HG02981 (cell line): ENCODE measurements around the gene PMEL.

Experiments used
- ATAC-seq: cut with Tn5 transposase; IDR thresholded peaks from one replicate; pipeline ENCODE4 v1.9.1; 2021; ENCODE audit warnings: mild to moderate bottlenecking, moderate library complexity; ENCODE audit not compliant: unreplicated experiment

The PMEL gene

DNA sequence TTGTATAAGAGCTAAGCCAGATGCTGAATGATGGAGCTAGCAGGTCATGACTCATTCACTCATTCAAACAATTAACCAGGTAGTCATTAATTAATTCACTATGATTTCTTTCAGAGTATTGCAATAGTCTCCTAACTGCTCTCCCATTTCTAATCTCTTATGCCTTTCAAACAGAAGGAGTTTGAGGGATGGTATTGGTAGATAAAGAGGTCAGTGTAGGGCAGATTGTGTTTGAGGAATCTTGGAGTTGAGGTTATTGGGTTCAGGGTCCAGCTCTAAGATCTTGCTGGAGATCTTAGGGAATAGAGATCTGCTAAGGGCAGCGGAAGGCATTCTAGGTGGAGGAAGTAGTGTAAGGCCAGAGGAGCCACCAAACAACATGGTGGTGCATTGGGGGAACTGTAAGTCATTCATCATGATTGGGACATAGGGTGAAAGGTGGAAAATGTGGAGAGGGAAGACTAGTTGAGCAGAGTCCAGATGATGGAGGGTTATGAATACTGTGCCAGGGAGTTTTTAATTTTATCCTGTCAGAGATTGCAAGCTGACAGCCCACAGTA lies 23.2 kb downstream of the PMEL start:
- no peak for ATAC-seq

DNA sequence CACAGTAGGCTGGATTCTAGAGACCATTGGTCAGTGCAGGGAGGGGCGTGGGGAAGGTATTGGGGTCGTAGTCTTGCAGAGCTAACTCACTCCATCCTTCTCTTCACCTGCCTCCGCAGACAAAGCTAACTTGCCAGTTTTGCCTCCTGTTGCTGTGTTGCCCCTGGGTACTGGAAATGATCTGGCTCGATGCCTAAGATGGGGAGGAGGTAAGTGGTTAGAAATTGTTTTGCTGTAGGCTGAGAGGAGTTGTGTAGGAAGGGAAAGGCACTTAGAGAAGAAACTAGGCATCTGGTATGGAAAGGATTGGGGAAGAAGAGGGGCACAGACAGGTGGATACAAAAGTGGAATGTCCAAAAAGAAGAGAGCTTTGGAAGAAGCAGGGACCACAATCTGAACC lies 23.8 kb downstream of the PMEL start:
- no peak for ATAC-seq

DNA sequence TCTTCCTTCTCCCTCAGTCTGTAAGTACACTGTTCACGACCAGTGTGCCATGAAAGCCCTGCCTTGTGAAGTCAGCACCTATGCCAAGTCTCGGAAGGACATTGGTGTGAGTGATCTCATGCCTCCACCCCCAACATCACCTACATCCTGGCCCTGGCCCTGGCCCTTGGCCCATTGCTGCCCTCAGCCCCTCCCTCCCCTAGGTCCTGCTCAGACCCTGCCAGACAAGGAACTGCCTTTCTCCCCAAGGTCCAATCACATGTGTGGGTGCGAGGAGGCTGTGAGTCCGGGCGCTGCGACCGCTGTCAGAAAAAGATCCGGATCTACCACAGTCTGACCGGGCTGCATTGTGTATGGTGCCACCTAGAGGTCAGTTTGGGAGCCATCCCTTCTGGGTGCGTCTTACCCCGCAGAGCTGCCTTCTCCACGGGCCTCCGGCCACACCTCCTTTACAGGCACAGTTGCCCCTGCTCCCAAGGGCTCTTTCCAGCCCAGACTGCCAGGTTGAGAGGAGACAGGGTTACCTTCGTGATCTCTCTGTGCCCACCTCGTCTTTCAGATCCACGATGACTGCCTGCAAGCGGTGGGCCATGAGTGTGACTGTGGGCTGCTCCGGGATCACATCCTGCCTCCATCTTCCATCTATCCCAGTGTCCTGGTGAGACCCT lies 25.6 kb downstream of the PMEL start:
- peak; percentile 94 for ATAC-seq

DNA sequence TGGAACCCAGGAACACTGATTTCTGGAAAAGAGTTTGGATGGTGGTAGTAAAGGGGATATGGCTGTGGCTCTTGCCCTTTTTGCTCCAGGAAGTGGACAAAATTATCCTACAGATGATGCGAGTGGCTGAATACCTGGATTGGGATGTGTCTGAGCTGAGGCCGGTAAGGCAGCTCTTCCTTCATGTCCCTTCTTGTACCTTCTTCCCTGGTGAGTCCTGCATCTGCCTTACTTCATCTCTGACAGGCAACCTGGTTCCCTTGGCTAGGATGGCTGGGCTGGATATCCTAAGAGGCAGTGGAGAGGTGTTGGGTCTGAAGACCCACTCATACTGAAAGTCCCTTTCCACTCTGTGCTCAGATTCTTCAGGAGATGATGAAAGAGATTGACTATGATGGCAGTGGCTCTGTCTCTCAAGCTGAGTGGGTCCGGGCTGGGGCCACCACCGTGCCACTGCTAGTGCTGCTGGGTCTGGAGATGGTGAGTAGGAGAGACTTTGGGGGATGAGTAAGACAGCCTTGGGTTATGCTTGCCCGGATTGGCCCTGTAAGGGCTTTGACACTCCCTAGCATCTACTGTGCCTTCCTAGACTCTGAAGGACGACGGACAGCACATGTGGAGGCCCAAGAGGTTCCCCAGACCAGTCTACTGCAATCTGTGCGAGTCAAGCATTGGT lies 26.9 kb downstream of the PMEL start:
- no peak for ATAC-seq

DNA sequence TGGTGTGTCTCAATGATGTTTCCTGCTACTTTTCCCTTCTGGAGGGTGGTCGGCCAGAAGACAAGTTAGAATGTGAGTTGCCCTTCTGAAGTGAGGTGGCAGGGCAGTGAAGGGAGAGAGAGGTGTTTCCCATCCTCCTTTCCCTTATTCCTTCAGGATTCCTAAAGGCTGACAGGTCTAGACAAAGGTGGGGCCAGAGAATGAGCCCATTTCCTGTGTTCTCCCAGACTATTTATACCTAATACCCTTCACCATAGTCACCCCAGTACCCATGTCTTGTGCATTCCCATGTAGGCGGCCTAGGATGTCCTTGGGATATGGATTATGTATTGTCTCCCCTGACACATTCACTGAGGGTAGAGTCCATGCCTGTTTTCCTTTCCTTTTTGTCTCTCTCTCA lies 27.9 kb downstream of the PMEL start:
- ATAC-seq = no peak

DNA sequence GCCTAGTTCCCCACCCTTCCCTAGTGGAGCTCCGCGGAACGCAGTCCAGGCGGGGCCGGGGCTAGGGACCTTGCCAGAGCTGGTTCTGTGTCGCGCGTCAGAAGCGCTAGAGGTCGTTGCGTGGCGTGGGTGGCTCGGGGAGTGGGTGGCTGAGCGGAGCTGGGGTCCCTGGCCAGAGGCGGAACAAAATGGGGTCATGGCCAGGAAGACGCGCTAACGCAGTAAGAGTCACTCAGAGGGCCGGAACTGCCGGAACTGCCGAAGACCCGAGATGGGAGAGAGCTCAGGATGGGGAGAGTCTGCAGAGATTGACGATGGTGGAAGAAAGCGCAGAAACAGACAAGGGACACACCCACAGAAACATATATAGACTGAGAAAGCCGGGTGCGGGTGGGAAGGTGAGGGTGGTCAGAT lies 30.1 kb downstream of the PMEL start:
- ATAC-seq = no peak

DNA sequence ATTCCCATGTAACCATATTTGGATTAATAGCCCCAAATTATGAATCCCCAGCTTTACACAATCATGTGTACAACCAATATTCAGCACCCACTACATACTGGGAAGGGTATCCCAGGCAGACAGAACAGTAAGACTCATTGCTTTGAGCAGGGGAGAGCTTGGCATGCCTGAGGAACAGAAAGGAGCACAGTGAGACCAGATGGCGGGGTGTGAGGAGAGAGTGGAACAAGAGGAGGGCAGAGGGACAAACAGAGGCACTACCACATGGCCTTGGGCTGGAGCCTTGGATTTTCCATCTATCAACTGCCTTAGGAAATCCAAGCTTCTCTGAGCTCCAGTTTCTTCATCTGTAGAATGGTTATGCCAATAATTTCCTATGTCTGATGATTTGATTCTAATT lies 31.1 kb downstream of the PMEL start:
- no peak for ATAC-seq

DNA sequence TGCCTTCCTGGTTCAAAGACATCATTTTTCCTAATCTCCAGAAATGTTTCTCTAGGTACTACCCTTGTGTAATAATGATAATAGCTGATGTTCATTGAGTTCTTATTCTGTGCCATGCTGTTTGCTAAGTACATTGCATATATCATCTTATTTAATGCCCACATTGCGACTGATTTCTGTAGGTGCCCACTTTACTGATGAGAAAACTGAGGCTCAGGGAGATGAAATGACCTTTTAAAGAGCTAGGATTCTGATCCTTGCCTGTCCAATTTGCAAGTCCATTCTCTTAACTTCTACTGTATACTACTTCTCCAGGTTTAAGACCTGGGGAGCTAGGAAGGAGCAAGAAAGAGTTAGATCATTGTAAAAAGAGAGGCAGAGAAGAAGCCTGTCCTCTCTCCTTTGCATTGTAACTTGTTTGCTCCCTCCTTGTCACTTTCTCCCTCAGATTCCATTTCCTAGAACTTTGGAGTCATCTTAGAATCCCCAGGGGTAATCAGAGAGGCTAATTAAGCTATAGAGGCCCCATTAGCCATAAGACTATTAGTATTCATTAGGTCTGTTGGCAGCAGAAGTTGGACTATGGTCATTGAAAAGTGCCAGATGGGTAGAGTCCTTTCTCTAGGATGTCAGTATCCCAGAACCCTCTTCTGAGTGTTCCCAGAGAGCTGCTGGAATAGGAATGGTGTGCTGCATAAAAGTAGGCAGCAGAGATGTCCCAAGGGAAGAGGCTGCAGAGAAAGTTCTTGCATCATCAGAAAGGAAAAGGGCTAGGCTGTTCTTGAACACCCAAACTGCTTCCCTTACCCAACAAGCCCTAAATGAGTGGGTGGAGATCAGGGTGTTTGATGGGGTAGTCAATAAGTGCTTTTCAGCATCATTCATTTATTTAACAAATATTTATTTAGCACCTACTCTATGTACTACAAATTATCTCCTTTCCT lies 31.8 kb downstream of the PMEL start:
- no peak for ATAC-seq

DNA sequence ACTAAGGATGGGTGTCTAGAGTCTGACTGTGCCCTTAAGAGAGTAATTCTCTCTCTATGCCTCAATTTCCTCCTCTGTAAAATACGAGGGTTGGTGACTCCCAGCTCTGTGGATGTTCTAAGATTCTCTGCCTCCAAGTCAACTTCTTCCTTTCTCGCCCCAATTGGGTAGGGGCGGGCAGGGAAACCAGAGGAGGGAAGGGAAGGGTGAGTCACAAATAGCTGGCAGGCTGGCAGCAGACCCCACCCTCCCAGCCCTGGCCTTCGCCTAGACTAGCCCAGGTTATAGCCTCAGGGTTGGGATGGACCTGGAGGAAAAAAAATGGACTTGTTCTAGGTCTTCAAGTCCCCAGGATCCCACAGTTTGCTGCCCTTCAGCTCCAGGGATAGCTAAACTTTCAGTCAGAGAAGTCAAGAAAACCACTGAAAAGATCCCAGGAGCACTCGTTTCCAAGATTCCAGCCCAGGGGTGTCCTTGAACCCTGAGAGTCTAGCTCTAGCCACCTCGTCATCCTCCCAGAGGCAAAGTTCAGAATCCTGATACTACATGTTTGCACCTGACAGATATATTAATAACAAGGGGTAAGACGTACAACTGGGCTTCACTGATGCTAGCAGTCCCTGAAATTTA lies 32.6 kb downstream of the PMEL start:
- no peak for ATAC-seq

DNA sequence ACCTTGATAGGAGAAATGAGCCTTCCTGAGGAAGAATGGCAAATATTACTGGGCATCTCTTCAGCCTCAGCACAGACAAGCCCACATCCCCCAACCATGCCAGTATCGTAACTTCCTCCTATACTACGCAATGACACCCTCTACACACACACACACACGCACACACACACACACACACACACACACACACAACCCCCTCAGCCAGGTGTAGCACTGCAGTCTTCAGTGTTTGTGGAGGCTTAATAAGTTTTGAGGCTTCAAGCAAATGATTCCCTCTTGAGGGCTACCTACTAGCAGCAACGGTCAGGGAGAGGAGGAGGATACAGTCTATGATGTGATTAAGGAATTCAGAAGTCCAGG lies 33.3 kb downstream of the PMEL start:
- ATAC-seq = no peak

DNA sequence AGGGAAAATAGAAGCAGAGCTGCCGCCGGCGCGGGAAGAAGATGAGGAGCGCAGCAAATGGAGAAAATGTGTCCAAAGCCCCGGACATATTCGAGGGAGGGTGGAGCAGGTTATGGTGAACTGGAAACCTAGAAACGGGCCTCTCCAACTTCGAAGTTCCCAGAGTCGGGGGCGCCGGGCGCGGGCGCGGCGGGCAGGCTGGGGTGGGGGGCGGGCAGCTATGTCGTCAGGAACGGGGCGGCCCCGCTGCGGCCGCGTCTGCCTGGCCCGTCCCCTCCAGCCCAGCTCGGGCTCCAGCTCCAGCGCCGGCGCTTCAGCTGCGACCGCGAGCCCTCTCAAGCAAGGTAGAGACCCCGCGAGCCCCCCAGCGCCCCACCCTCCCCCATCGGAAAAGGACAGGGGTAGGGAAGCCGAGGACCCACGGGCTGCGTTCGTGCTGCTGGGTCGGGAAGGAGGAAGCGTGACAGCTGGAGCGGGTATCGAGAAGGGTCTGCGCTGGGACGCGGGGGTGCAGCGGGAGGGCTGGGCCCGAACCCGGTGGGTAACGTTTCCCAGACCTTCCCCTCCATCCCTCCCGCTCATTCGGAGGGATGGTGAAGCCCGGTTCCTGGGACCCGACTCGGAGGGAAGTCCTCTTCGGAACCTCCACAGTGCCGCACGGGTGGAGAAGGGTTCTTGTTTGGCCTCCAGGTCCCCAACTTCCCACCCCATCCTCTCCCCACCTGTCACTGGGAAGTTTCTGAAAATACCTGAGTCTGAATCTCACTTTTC lies 33.9 kb downstream of the PMEL start:
- no peak for ATAC-seq

DNA sequence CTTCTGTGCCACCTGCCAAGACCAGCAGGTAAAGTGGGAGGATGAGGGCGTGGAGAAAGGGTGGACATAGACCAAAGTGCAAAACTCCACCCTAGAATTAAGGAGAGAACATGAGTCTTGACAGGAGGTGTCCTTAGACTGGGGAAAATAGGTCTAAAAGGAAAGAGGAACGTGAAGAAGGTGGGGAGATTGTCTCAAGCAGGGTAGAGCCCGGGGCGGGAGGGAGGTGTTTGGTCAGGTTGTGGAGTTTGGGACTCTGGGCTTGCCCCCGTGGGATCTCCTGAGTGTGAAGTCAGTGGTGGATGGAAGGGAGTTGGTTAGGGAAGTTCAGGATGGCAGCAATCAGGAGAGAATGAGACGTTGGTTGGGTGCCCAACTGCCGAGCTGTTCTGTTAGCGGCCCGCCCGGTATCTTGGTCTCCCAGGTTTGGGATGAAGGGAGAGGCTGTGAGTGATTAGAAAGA lies 34.5 kb downstream of the PMEL start:
- no peak for ATAC-seq

DNA sequence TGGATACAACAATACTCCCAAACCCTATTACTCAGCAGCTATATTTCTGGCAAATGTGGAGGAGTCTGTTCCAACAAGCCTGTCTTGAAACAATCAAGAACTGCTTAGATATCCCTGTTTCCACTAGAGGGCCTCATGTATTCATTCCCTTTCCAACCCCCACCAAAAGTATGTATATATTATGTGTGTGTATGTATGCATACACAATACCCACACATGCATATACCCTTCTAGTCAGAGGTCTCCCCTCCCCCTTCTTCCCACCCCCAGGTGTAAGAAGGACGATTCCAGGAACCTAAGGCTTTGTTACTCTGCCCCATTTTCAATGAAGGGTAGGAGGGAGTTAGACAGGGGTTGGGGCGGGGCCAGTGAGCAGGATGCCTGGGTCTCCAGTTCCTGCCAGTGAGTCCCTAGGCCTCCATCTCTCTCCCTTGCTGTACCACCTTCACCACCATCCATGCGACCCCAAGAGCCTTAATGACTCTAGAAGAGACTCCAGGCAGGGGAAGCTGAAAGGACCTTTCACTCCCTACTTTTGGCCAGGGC lies 35.0 kb downstream of the PMEL start, which contains the start of gene DGKA:
TSS of gene DGKA (plus strand) at position 392 of the 546 bp plus-strand sequence. CDS start 5,342 bp downstream, outside the sequence.
- ATAC-seq = no peak

DNA sequence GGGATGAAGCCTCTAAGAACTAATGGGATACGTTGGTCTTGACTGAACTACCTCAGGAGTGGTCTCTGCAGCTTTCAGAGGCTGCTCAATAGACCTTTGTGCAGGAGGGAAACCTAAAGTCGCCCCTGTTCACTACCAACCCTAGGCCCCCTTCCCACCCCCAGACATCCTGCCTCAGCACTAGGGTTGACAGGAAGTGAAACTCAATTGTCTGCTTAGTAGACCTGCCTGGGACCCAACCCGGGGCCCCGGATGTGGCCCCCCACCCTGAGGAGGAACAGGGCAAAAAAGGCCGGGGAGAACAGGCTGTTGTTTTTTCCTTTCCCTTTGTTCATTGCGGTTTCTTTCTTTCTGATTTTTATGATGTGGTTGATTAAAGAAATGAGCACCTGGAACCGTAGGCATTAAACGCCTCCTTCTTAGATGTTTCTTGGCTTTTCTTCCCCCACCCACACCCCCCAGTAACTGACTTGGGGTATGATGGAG lies 36.5 kb downstream of the PMEL start:
- ATAC-seq = peak; percentile 43

DNA sequence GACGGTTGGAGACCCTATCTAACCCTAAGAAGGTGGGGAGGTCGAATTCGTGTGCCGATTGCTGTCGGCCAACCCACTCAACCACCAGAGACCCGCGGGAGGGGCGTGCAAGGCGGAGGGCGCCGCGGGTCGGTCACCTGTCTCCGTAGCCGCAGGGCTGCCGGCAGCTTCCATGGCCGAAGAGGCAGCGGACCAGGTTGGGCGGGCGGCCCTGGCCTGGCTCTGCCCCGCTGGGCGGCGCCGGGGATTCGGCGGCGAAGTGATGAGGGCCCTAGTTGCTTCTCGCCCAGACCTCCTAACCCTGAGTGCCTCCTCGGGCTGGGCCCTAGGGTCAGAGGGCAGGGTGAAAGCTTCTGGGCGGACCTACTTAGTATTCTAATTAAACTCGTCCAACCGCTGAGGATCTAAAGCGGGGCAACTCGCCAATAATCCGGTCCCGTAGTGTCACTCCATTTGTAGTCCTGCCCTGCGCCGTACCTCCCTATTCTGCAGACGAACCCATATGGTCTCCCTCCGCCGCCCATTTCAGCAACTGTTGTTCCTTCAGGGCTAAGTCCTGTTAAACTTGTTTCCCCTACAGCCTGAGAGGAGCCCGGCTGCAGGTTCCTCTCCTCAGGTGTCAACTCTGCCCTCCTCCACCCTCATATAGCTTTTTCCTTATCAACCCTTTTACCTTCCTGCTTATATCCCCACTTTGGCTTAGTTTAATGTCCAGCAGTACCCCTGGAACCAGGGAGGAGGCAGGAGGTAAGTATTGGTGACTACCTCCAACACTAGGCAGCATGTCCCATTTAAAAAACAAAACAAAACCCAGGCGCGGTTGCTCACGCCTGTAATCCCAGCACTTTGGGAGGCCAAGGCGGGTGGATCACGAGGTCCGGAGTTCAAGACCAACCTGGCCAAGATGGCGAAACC lies 38.0 kb downstream of the PMEL start, which contains the start of gene PYM1:
TSS of gene PYM1 (minus strand) at position 307 of the 915 bp plus-strand sequence. CDS start at position 174, 133 bp downstream.
- peak; percentile 28 for ATAC-seq

DNA sequence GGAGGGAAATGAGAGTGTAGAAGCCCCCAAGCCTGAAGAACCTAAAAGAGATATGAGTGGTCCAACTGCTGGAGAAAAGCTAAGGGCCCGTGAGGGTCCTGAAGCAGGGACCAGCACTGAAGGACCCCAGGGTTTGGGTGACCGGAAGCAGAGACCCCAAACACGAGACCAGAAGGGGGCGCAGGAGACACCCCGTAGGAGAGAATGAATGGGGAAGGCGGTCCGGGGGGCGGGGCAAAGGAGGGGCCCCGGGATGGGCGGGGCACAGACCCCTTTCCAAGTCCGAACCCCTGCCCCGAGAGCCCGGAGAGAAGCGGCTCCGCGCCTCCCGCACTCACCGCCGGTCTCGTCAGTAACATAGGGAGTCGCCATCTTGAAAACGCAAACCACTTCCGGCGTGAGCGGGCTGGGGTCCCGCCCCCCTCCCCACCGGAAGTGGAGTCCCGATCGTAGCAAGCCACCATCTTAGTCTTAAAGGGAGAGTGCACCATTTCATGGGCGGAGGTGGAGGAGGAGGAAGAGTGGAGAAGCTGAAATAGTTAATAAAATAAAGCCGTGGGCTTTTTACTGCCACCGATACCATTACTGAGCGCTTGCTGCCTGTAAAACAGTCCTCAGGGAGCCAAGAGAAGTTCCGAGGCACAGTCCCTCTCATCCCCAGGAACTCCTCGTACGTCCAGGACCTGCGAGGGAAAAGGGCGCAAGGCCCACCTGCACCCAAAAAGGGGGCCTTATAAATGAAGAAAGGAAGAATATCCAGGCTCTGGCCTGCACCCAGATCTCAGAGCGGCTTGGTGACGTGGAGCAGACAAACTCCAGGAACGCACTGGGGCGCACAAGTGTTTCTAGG lies 38.9 kb downstream of the PMEL start:
- peak; percentile 40 for ATAC-seq
